ENCODE measurements around the gene GPR15LG.
"Not testable (repeated sequence)": the region's sequence is repeated elsewhere in the genome, so short reads cannot be mapped to it uniquely, and the experiment has no call there.

GPR15LG gene

GRCh38 chr10:84166620-84167288 lies 6.8 kb upstream of the GPR15LG start:
- no peaks in the 10 kb centered on the region for H3K4me1 ChIP-seq (ENCODE audit: control insufficient read depth, insufficient read depth, low read length)
- no peak overlapping the region for H3K4me3 ChIP-seq (ENCODE audit: low read length in 2 of 2)
- no peaks in the 10 kb centered on the region for H3K9me3 ChIP-seq (ENCODE audit: control insufficient read depth in 2 of 2, low read length in 2 of 2)
- H3K27me3 ChIP-seq (ENCODE audit: control insufficient read depth in 1 of 2, insufficient read depth in 2 of 2, low read length in 2 of 2) = peaks cover 2 to 8% of the 10 kb centered on the region in 2 donors
- no peak overlapping the region for H3K9ac ChIP-seq (ENCODE audit: low read length in 2 of 2)
- H3K36me3 ChIP-seq (ENCODE audit: control insufficient read depth in 2 of 2, insufficient read depth in 2 of 2, low read length in 2 of 2) = no peaks in the 10 kb centered on the region
- no peak overlapping the region for H3K27ac ChIP-seq (ENCODE audit: low read length)

DNA sequence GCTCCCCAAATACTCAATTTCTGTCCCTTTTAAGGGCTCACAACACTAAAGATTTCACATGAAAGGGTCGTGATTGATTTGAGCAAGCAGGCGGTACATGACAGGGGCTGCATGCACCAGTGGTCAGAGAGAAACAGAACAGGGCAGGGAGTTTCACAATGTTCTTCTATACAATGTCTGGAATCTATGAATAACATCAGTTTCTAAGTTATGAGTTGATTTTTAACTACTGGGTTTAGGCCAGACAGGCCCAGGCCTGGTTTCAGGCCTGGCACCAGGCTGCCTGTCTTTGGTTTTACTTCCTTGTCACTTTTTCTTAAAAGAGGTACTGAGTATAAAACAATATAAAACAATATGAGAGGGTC lies 6.3 kb upstream of the GPR15LG start:
- H3K4me3 ChIP-seq (ENCODE audit: low read length in 2 of 2); H3K4me1 ChIP-seq (ENCODE audit: control insufficient read depth, insufficient read depth, low read length); H3K36me3 ChIP-seq (ENCODE audit: control insufficient read depth in 2 of 2, insufficient read depth in 2 of 2, low read length in 2 of 2); H3K27ac ChIP-seq (ENCODE audit: low read length); H3K9ac ChIP-seq (ENCODE audit: low read length in 2 of 2); H3K9me3 ChIP-seq (ENCODE audit: control insufficient read depth in 2 of 2, low read length in 2 of 2); H3K27me3 ChIP-seq (ENCODE audit: control insufficient read depth in 1 of 2, insufficient read depth in 2 of 2, low read length in 2 of 2): not testable (repeated sequence)

- H3K36me3 ChIP-seq (ENCODE audit: control insufficient read depth in 2 of 2, insufficient read depth in 2 of 2, low read length in 2 of 2); H3K9ac ChIP-seq (ENCODE audit: low read length in 2 of 2); H3K4me1 ChIP-seq (ENCODE audit: control insufficient read depth, insufficient read depth, low read length); H3K9me3 ChIP-seq (ENCODE audit: control insufficient read depth in 2 of 2, low read length in 2 of 2); H3K27ac ChIP-seq (ENCODE audit: low read length); H3K27me3 ChIP-seq (ENCODE audit: control insufficient read depth in 1 of 2, insufficient read depth in 2 of 2, low read length in 2 of 2); H3K4me3 ChIP-seq (ENCODE audit: low read length in 2 of 2): not testable (repeated sequence)
These were observed 5.2 kb upstream of the GPR15LG start for GRCh38 chr10:84168382-84168781.

GRCh38 chr10:84171237-84171636 lies 2.4 kb upstream of the GPR15LG start:
- not testable (repeated sequence) for H3K9me3 ChIP-seq (ENCODE audit: control insufficient read depth in 2 of 2, low read length in 2 of 2); H3K9ac ChIP-seq (ENCODE audit: low read length in 2 of 2); H3K36me3 ChIP-seq (ENCODE audit: control insufficient read depth in 2 of 2, insufficient read depth in 2 of 2, low read length in 2 of 2); H3K4me3 ChIP-seq (ENCODE audit: low read length in 2 of 2); H3K27ac ChIP-seq (ENCODE audit: low read length); H3K27me3 ChIP-seq (ENCODE audit: control insufficient read depth in 1 of 2, insufficient read depth in 2 of 2, low read length in 2 of 2); H3K4me1 ChIP-seq (ENCODE audit: control insufficient read depth, insufficient read depth, low read length)

GRCh38 chr10:84171700-84172466 lies 1.7 kb upstream of the GPR15LG start:
- not testable (repeated sequence) for H3K9me3 ChIP-seq (ENCODE audit: control insufficient read depth in 2 of 2, low read length in 2 of 2); H3K27ac ChIP-seq (ENCODE audit: low read length); H3K4me1 ChIP-seq (ENCODE audit: control insufficient read depth, insufficient read depth, low read length); H3K4me3 ChIP-seq (ENCODE audit: low read length in 2 of 2); H3K9ac ChIP-seq (ENCODE audit: low read length in 2 of 2); H3K36me3 ChIP-seq (ENCODE audit: control insufficient read depth in 2 of 2, insufficient read depth in 2 of 2, low read length in 2 of 2); H3K27me3 ChIP-seq (ENCODE audit: control insufficient read depth in 1 of 2, insufficient read depth in 2 of 2, low read length in 2 of 2)

DNA sequence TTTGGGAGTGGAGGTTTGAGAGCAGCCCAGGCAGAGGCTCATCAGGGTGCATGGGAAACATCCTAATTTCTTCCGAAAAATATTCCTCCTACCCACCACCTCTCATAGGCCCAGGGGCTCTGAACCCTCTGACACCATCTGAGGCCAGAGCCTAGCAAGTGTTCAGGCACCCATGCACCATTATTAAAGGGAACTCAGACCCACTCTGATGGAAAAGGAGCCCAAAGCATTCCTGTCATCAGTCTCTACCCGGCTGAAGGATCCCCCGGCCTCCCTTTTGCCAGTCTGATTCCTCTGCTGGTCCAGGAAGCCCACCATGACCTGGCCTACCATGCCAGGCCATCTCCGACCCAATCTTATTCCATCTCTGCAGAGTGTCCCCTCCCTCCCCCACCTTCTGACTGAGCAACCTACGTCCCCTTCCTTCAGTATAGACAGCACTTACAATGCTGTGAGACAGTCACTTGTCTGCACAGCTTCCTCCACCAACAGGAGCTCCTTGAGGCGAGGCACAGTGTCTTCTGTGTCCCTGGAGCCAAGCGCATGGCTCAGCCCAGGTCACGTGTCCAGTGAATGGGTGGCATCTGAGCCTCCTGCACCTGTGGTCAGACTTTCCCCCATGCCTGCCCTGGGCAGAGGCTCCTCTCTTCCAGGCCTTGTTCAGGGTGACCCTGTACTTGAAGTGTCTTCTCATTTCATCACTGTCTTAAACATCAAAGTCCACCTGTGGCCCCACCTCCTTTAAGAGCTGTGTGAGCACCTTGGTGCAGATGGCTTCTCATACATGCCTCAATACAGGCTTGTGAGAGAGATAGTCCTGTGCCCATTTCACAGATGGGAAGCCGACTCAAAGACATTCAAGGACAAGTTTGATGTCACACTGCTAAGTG lies 889 bp upstream of the GPR15LG start:
- no peaks in the 10 kb centered on the region for H3K27me3 ChIP-seq (ENCODE audit: control insufficient read depth in 1 of 2, insufficient read depth in 2 of 2, low read length in 2 of 2)
- no peaks in the 10 kb centered on the region for H3K36me3 ChIP-seq (ENCODE audit: control insufficient read depth in 2 of 2, insufficient read depth in 2 of 2, low read length in 2 of 2)
- no peak overlapping the region for H3K9ac ChIP-seq (ENCODE audit: low read length in 2 of 2)
- H3K4me1 ChIP-seq (ENCODE audit: control insufficient read depth, insufficient read depth, low read length) = no peaks in the 10 kb centered on the region
- H3K9me3 ChIP-seq (ENCODE audit: control insufficient read depth in 2 of 2, low read length in 2 of 2) = no peaks in the 10 kb centered on the region
- no peak overlapping the region for H3K4me3 ChIP-seq (ENCODE audit: low read length in 2 of 2)
- no peak overlapping the region for H3K27ac ChIP-seq (ENCODE audit: low read length)

DNA sequence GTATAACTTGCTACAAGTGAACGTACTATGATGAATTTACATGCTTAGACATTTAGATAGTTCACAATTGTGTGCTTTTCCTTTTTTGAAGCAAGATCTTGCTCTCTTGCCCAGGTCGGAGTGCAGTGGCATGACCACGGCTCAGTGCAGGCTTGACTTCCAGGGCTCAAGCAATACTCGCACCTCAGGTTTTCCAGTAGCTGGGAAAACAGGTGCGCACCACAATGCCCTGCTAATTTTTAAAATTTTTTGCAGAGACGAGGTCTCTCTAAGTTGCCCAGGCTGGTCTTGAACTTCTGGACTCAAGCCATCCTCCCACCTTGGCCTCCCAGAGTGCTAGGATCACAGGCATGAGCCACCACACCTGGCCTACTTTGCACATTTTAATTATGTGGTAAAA lies 1.8 kb downstream of the GPR15LG start:
- Histone ChIP-seq H3K27me3 (ENCODE audit: control insufficient read depth in 1 of 2, insufficient read depth in 2 of 2, low read length in 2 of 2) (no peaks in the 10 kb centered on the region), H3K27ac (ENCODE audit: low read length) (no peak overlapping the region), H3K9me3 (ENCODE audit: control insufficient read depth in 2 of 2, low read length in 2 of 2) (no peaks in the 10 kb centered on the region), H3K4me3 (ENCODE audit: low read length in 2 of 2) (no peak overlapping the region), H3K36me3 (ENCODE audit: control insufficient read depth in 2 of 2, insufficient read depth in 2 of 2, low read length in 2 of 2) (no peaks in the 10 kb centered on the region), H3K9ac (ENCODE audit: low read length in 2 of 2) (no peak overlapping the region), H3K4me1 (ENCODE audit: control insufficient read depth, insufficient read depth, low read length) (no peaks in the 10 kb centered on the region)

GRCh38 chr10:84176351-84176750 lies 2.8 kb downstream of the GPR15LG start:
- H3K27ac ChIP-seq (ENCODE audit: low read length) = no peak overlapping the region
- no peak overlapping the region for H3K9ac ChIP-seq (ENCODE audit: low read length in 2 of 2)
- H3K4me3 ChIP-seq (ENCODE audit: low read length in 2 of 2) = no peak overlapping the region
- no peaks in the 10 kb centered on the region for H3K27me3 ChIP-seq (ENCODE audit: control insufficient read depth in 1 of 2, insufficient read depth in 2 of 2, low read length in 2 of 2)
- H3K36me3 ChIP-seq (ENCODE audit: control insufficient read depth in 2 of 2, insufficient read depth in 2 of 2, low read length in 2 of 2) = no peaks in the 10 kb centered on the region
- no peaks in the 10 kb centered on the region for H3K4me1 ChIP-seq (ENCODE audit: control insufficient read depth, insufficient read depth, low read length)
- H3K9me3 ChIP-seq (ENCODE audit: control insufficient read depth in 2 of 2, low read length in 2 of 2) = no peaks in the 10 kb centered on the region

- Histone ChIP-seq H3K27ac (ENCODE audit: low read length) (no peak overlapping the region), H3K4me3 (ENCODE audit: low read length in 2 of 2) (no peak overlapping the region), H3K36me3 (ENCODE audit: control insufficient read depth in 2 of 2, insufficient read depth in 2 of 2, low read length in 2 of 2) (no peaks in the 10 kb centered on the region), H3K4me1 (ENCODE audit: control insufficient read depth, insufficient read depth, low read length) (no peaks in the 10 kb centered on the region), H3K27me3 (ENCODE audit: control insufficient read depth in 1 of 2, insufficient read depth in 2 of 2, low read length in 2 of 2) (no peaks in the 10 kb centered on the region), H3K9ac (ENCODE audit: low read length in 2 of 2) (no peak overlapping the region), H3K9me3 (ENCODE audit: control insufficient read depth in 2 of 2, low read length in 2 of 2) (no peaks in the 10 kb centered on the region)
These were observed 3.4 kb downstream of the GPR15LG start for GRCh38 chr10:84176836-84177474.

- Histone ChIP-seq H3K36me3 (ENCODE audit: control insufficient read depth in 2 of 2, insufficient read depth in 2 of 2, low read length in 2 of 2) (no peaks in the 10 kb centered on the region), H3K4me3 (ENCODE audit: low read length in 2 of 2) (no peak overlapping the region), H3K9me3 (ENCODE audit: control insufficient read depth in 2 of 2, low read length in 2 of 2) (no peaks in the 10 kb centered on the region), H3K27ac (ENCODE audit: low read length) (no peak overlapping the region), H3K4me1 (ENCODE audit: control insufficient read depth, insufficient read depth, low read length) (no peaks in the 10 kb centered on the region), H3K27me3 (ENCODE audit: control insufficient read depth in 1 of 2, insufficient read depth in 2 of 2, low read length in 2 of 2) (no peaks in the 10 kb centered on the region), H3K9ac (ENCODE audit: low read length in 2 of 2) (no peak overlapping the region)
These were observed 4.0 kb downstream of the GPR15LG start for GRCh38 chr10:84177541-84178141.

All from stomach smooth muscle (tissue), 2 donors.